AG04450 (cell line): ENCODE data around the gene TIGD3. TPM values are rescaled to one million over a fixed set of nuclear protein-coding genes. Genes with fewer than 3 reads are reported as not detected.

Source experiments
- CTCF ChIA-PET: fragments of 300-600, 350-600 bp; formaldehyde crosslinking; extraction: SDS; loops from one replicate; lab custom pipeline; 2022; ENCODE audit warnings: antibody characterized with exemption, inconsistent platforms; lab: Charles Lee
- POLR2A ChIA-PET: fragments of 350-600 bp; formaldehyde crosslinking; extraction: SDS; loops from one replicate; lab custom pipeline; 2021; ENCODE audit warnings: antibody characterized with exemption, inconsistent platforms; lab: Yijun Ruan, JAX
- DNase-seq: peaks from one replicate; pipeline ENCODE4 v3.0.0-alpha.2; 2011; ENCODE audit warnings: low read depth, low spot score
- H3K27ac ChIP-seq: one replicate; pipeline ENCODE4 v1.5.1; 2012; ENCODE audit warnings: low read depth, low read length, control low read depth
- H3K27me3 ChIP-seq: one replicate; pipeline ENCODE4 v1.6.0; 2012; ENCODE audit warnings: low read length; ENCODE audit not compliant: control insufficient read depth, insufficient read depth
- H3K4me3 ChIP-seq: 2 replicates; pipeline ENCODE4 v1.5.1; 2011; ENCODE audit warnings: mild to moderate bottlenecking, low read depth, low read length, control low read depth
- H3K9me3 ChIP-seq: 2 replicates; pipeline ENCODE4 v1.5.1; 2012; ENCODE audit warnings: low read length; ENCODE audit not compliant: control insufficient read depth, insufficient read depth
- CTCF ChIP-seq: IDR thresholded peaks from 2 replicates; pipeline ENCODE4 v1.5.1; 2011; ENCODE audit warnings: low read depth, low read length, control low read depth, inconsistent platforms
- polyA plus RNA-seq: library from polyadenylated mRNA; depleted of rRNA; stranded (reverse); fragments of >200 nt; gene quantifications from 2 replicates; pipeline ENCODE4 v1.2.3, GENCODE V29; 2011

The TIGD3 gene
- polyA plus RNA-seq, 1 experiment, result 0.07 TPM

- POLR2A ChIA-PET, result interaction anchor here (0.7 kb wide), 1 partner anchor 14 kb away, joined by 13 read pairs; no protein-coding TSS in a partner anchor
- CTCF ChIA-PET, result interaction anchor here (0.7 kb wide), 1 partner anchor 20 kb away, joined by 4 read pairs; no protein-coding TSS in a partner anchor
- Histone ChIP-seq H3K9me3 (no peaks in the 10 kb centered on the region), H3K27ac (no peak overlapping the region), H3K27me3 (no peaks in the 10 kb centered on the region), H3K4me3 (no peak overlapping the region)
- no peak for TF ChIP-seq CTCF
- no peak for DNase-seq
Observed at GRCh38 chr11:65401073-65401802, 46.7 kb downstream of the TIGD3 start.

GRCh38 chr11:65401803-65402248 lies 47.3 kb downstream of the TIGD3 start:
- POLR2A ChIA-PET, result interaction anchor here (0.7 kb wide), 1 partner anchor 14 kb away, joined by 13 read pairs; no protein-coding TSS in a partner anchor
- DNase-seq, result no peak
- no peaks in the 10 kb centered on the region for H3K9me3 ChIP-seq
- H3K4me3 ChIP-seq, result no peak overlapping the region
- H3K27me3 ChIP-seq, result no peaks in the 10 kb centered on the region
- H3K27ac ChIP-seq, result no peak overlapping the region
- TF ChIP-seq CTCF, result no peak
- CTCF ChIA-PET, result interaction anchor here (0.7 to 2.0 kb wide), 2 partner anchors 14 to 21 kb away, joined by 4 to 9 read pairs; no protein-coding TSS in a partner anchor

- DNase-seq, result no peak
- no peak for TF ChIP-seq CTCF
- POLR2A ChIA-PET, result interaction anchor here (0.9 kb wide), 1 partner anchor 105 kb away, joined by 3 read pairs; no protein-coding TSS in a partner anchor
- no peaks in the 10 kb centered on the region for H3K9me3 ChIP-seq
- H3K4me3 ChIP-seq, result no peak overlapping the region
- no peaks in the 10 kb centered on the region for H3K27me3 ChIP-seq
- no peak overlapping the region for H3K27ac ChIP-seq
- CTCF ChIA-PET, result interaction anchor here (2.0 kb wide), 1 partner anchor 13 kb away, joined by 9 read pairs; no protein-coding TSS in a partner anchor
Observed at GRCh38 chr11:65402790-65403189, 48.2 kb downstream of the TIGD3 start.

GRCh38 chr11:65403607-65404121 lies 49.1 kb downstream of the TIGD3 start:
- no peak for DNase-seq
- Histone ChIP-seq H3K9me3 (no peaks in the 10 kb centered on the region), H3K27me3 (no peaks in the 10 kb centered on the region), H3K27ac (no peak overlapping the region), H3K4me3 (no peak overlapping the region)
- ChIA-PET POLR2A (no interaction called here), CTCF (interaction anchor here (2.0 kb wide), 1 partner anchor 13 kb away, joined by 9 read pairs; no protein-coding TSS in a partner anchor)
- TF ChIP-seq CTCF, result no peak

- Histone ChIP-seq H3K27ac (no peak overlapping the region), H3K4me3 (no peak overlapping the region), H3K9me3 (no peaks in the 10 kb centered on the region), H3K27me3 (no peaks in the 10 kb centered on the region)
- no peak for TF ChIP-seq CTCF
- no peak for DNase-seq
- POLR2A ChIA-PET, result no interaction called here
- CTCF ChIA-PET, result interaction anchor here (0.7 kb wide), 1 partner anchor 12 kb away, joined by 3 read pairs; no protein-coding TSS in a partner anchor
Observed at GRCh38 chr11:65404210-65404609, 49.7 kb downstream of the TIGD3 start.
